ENCODE data around the gene TNPO2.

DNA sequence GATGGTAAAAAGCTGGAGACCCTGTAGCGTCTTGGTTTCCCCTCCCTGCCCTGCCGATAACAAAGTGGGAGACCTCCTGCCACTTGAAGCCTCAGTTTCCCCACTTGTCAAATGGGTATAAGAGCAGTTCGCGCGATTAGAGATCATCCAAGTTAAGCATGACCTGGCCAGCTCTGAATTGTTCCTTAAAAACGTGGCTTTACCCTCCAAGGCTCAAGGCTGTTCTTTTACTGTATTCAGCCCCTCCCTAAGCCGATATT lies 421 bp downstream of the TNPO2 start:
- TF ChIP-seq YY1 (IDR thresholded peaks at IDR 0.05; ENCODE audit: insufficient read depth, insufficient read length) = no peak
- no peak for TF ChIP-seq ZNF274 (IDR thresholded peaks at IDR 0.05; ENCODE audit: low read depth, low read length)
- no peak for TF ChIP-seq SUZ12 (IDR thresholded peaks at IDR 0.05; ENCODE audit: extremely low read depth, insufficient read depth, insufficient read length)
